ENCODE results near the gene TENM4. TPM values are rescaled to one million over a fixed set of nuclear protein-coding genes. Genes with fewer than 3 reads are reported as not detected.

Gene TENM4
- total RNA-seq, 1 donor from 2014 or later: 5.1 TPM

DNA sequence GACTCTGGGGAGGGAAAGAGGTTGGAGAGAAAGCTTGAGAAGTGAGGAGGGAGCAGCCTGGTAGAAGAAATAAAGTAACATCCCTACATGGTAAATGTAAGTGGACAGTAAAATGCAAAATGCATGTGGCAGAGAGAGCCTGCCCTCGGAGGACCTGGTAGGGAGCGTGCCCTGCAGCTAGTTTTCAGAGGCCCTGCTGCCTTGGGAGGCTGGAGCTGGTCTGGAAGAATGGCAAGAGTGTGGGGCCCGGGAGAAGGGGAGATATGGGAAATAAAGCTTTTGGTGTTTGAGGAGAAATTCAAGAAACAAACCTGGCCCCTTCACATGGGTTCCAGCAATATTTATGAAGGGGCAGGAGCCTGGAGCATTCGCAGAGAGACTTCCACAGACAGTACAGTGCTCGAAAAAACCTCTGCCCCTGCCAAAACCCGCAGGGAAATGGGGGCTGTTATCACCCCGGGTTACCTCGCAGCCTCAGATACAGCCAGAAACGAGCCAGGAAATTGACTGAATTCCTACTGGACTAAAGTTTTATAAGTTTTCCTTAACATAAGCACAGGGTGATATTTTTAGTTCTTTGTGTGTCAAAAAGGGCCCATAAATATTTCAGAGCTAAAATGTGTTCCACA, 363.0 kb downstream of the TENM4 start:
- H3K36me3 ChIP-seq: no peaks in the 10 kb centered on the region
- peaks cover 7% of the 10 kb centered on the region for H3K9me3 Mint-ChIP-seq
- no peak overlapping the region for H3K4me3 Mint-ChIP-seq
- H3K4me2 ChIP-seq: no peak overlapping the region
- H3K27me3 Mint-ChIP-seq (ENCODE audit: insufficient read depth, low read depth): peaks cover 2% of the 10 kb centered on the region
- peaks cover 24% of the 10 kb centered on the region for H3F3A ChIP-seq (ENCODE audit: low read depth)
- H3K27me3 ChIP-seq: no peaks in the 10 kb centered on the region
- peaks cover 21% of the 10 kb centered on the region for H4K20me1 ChIP-seq (ENCODE audit: low read depth)
- peaks cover 69% of the 10 kb centered on the region for H3K4me1 Mint-ChIP-seq
- H2AFZ ChIP-seq (replicated peaks): no peak overlapping the region
- TF ChIP-seq, protein P1, sequence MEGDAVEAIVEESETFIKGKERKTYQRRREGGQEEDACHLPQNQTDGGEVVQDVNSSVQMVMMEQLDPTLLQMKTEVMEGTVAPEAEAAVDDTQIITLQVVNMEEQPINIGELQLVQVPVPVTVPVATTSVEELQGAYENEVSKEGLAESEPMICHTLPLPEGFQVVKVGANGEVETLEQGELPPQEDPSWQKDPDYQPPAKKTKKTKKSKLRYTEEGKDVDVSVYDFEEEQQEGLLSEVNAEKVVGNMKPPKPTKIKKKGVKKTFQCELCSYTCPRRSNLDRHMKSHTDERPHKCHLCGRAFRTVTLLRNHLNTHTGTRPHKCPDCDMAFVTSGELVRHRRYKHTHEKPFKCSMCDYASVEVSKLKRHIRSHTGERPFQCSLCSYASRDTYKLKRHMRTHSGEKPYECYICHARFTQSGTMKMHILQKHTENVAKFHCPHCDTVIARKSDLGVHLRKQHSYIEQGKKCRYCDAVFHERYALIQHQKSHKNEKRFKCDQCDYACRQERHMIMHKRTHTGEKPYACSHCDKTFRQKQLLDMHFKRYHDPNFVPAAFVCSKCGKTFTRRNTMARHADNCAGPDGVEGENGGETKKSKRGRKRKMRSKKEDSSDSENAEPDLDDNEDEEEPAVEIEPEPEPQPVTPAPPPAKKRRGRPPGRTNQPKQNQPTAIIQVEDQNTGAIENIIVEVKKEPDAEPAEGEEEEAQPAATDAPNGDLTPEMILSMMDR (IDR thresholded peaks at IDR 0.05): no peak
- TF ChIP-seq EZH2phosphoT487 (IDR thresholded peaks at IDR 0.05) (no peak), EZH2 (IDR thresholded peaks at IDR 0.05) (no peak)
- H3K27ac ChIP-seq: no peak overlapping the region
- H3K4me1 ChIP-seq: peaks cover 29% of the 10 kb centered on the region
- no peak for DNase-seq (ENCODE audit: low spot score)
- no peak overlapping the region for H3K9ac ChIP-seq
- no peak overlapping the region for H3K4me3 ChIP-seq
- H3K79me2 ChIP-seq (ENCODE audit: low read depth): no peaks in the 10 kb centered on the region
- no peaks in the 10 kb centered on the region for H3K9me3 ChIP-seq (ENCODE audit: low read depth)
- H3K27ac Mint-ChIP-seq: peak overlapping the region; percentile 41
- H3K36me3 Mint-ChIP-seq: peaks cover 2% of the 10 kb centered on the region

DNA sequence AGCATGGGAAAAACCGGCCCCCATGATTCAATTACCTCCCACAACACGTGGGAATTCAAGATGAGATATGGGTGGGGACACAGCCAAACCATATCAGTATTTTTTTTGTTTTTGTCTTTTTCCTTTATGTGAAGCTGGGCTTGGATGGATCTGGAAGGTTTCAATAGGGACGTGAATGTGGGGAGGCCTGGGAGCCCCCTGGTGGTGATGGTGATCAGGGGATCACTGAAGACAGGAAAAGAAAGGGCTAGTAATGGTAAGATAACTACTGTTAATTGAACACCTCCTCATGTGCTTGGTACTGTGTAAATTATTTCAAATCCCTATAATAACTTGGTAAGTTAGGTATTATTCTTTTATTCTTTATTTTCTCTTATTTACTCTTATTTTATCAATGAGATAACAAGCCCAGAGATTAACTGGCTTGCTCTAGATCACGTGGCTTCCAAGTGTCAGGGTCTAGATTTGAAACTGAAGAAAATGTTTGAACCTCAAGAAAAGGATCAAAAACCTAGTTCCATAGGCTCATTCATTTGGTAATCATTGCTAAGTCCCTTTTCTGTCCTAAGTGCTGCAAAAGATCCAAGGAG, 364.2 kb downstream of the TENM4 start:
- no peak overlapping the region for H2AFZ ChIP-seq (replicated peaks)
- no peak overlapping the region for H3K4me2 ChIP-seq
- no peak overlapping the region for H3K4me3 ChIP-seq
- peaks cover 60% of the 10 kb centered on the region for H3K4me1 Mint-ChIP-seq
- no peaks in the 10 kb centered on the region for H3K79me2 ChIP-seq (ENCODE audit: low read depth)
- H3K27me3 ChIP-seq: no peaks in the 10 kb centered on the region
- peaks cover 12% of the 10 kb centered on the region for H3F3A ChIP-seq (ENCODE audit: low read depth)
- H3K27ac Mint-ChIP-seq: no peak overlapping the region
- peak; percentile 57 for DNase-seq (ENCODE audit: low spot score)
- H3K27me3 Mint-ChIP-seq (ENCODE audit: insufficient read depth, low read depth): peaks cover 2% of the 10 kb centered on the region
- no peak overlapping the region for H3K9ac ChIP-seq
- peaks cover 2% of the 10 kb centered on the region for H3K36me3 Mint-ChIP-seq
- peaks cover 7% of the 10 kb centered on the region for H3K9me3 Mint-ChIP-seq
- no peak for TF ChIP-seq EZH2 (IDR thresholded peaks at IDR 0.05)
- TF ChIP-seq, protein P1 (IDR thresholded peaks at IDR 0.05): peak; percentile 71
- H3K4me3 Mint-ChIP-seq: no peak overlapping the region
- H3K9me3 ChIP-seq (ENCODE audit: low read depth): no peaks in the 10 kb centered on the region
- peaks cover 17% of the 10 kb centered on the region for H3K4me1 ChIP-seq
- peaks cover 9% of the 10 kb centered on the region for H4K20me1 ChIP-seq (ENCODE audit: low read depth)
- H3K27ac ChIP-seq: no peak overlapping the region
- H3K36me3 ChIP-seq: no peaks in the 10 kb centered on the region

DNA sequence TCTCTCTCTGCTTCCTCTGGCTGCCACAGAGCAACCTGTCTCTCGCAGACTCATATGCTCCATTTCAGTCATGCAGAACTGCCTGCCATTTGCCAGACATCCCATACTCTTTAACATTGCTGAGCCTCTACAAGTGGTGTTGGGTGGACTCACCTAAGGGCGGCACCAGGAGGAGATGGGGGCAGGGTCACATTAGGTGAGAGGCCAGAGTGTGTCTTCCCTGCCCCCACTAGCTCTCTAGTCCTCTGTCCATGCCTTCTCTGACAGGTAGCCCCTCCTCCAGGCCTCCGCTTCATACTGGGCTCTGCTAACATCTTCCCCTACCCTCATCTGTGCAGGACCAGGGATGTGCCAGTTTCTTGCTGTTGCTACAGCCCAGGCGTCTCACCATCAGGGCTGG, 366.3 kb downstream of the TENM4 start:
- Histone ChIP-seq H3K79me2 (ENCODE audit: low read depth) (no peaks in the 10 kb centered on the region), H3F3A (ENCODE audit: low read depth) (no peaks in the 10 kb centered on the region), H3K4me1 (no peaks in the 10 kb centered on the region), H3K9me3 (ENCODE audit: low read depth) (no peaks in the 10 kb centered on the region), H3K9ac (no peak overlapping the region), H3K27ac (no peak overlapping the region), H3K4me3 (no peak overlapping the region), H2AFZ (replicated peaks) (no peak overlapping the region), H3K27me3 (no peaks in the 10 kb centered on the region), H3K36me3 (no peaks in the 10 kb centered on the region), H3K4me2 (no peak overlapping the region), H4K20me1 (ENCODE audit: low read depth) (no peaks in the 10 kb centered on the region)
- H3K4me3 Mint-ChIP-seq: no peak overlapping the region
- peaks cover 44% of the 10 kb centered on the region for H3K4me1 Mint-ChIP-seq
- TF ChIP-seq EZH2phosphoT487 (IDR thresholded peaks at IDR 0.05): no peak
- TF ChIP-seq, protein P1 (IDR thresholded peaks at IDR 0.05): no peak
- TF ChIP-seq EZH2 (IDR thresholded peaks at IDR 0.05): no peak
- no peak overlapping the region for H3K27ac Mint-ChIP-seq
- no peak for DNase-seq (ENCODE audit: low spot score)
- H3K27me3 Mint-ChIP-seq (ENCODE audit: insufficient read depth, low read depth): peaks cover 3% of the 10 kb centered on the region
- H3K9me3 Mint-ChIP-seq: peaks cover 7% of the 10 kb centered on the region
- peaks cover 2% of the 10 kb centered on the region for H3K36me3 Mint-ChIP-seq

Measured in neural progenitor cell (in vitro differentiated cells).